ENCODE measurements around the gene RRP1.

GRCh38 chr21:43848771-43849170 is 59.4 kb downstream of the RRP1 start:
- TF ChIP-seq CTCF (IDR thresholded peaks at IDR 0.05) (no peak), POLR2A (IDR thresholded peaks at IDR 0.05) (no peak)

Measured in vagina (tissue), 2 donors.